K562 (cell line): Measurements from ENCODE around the gene SKOR1. TPM values are rescaled to one million over a fixed set of nuclear protein-coding genes. Genes with fewer than 3 reads are reported as not detected.

Source experiments
- BHLHE40 ChIP-seq: IDR thresholded peaks from 2 replicates; pipeline ENCODE4 v1.6.1; 2011; ENCODE audit warnings: low read length, improper control_type of control experiment
- CHD4 ChIP-seq: fragments of 200-600 bp; sonication (generic); IDR thresholded peaks from 3 replicates; pipeline ENCODE4 v1.6.1; 2012; ENCODE audit warnings: low read depth, mild to moderate bottlenecking, mixed read lengths, low read length, inconsistent platforms; ENCODE audit not compliant: insufficient read depth, insufficient replicate concordance, poor library complexity, severe bottlenecking
- CREM ChIP-seq: IDR thresholded peaks from 2 replicates; pipeline ENCODE4 v1.6.1; 2014; ENCODE audit warnings: antibody characterized with exemption, low read depth
- CSDE1 ChIP-seq, 2 experiments: fragments of 450-650 bp; IDR thresholded peaks; 2 replicates each; pipeline ENCODE4 v1.6.1; 2016; ENCODE audit warnings: mild to moderate bottlenecking in 1 of 2
- DNMT1 ChIP-seq: fragments of 450-650 bp; IDR thresholded peaks from 2 replicates; pipeline ENCODE4 v1.6.1; 2016; ENCODE audit warnings: antibody characterized with exemption, mild to moderate bottlenecking
- ERF ChIP-seq: fragments of 450-650 bp; formaldehyde crosslinking; IDR thresholded peaks from 2 replicates; pipeline ENCODE4 v1.4.0; 2020; ENCODE audit warnings: mild to moderate bottlenecking, mixed read lengths
- HLTF ChIP-seq: fragments of 450-650 bp; IDR thresholded peaks from 2 replicates; pipeline ENCODE4 v1.6.1; 2016
- KAT2B ChIP-seq: IDR thresholded peaks from one replicate; pipeline ENCODE4 v1.6.1; 2012; ENCODE audit warnings: low read depth, mild to moderate bottlenecking, control low read depth, inconsistent platforms, low read length, moderate library complexity
- MTA1 ChIP-seq: fragments of 450-650 bp; IDR thresholded peaks from 2 replicates; pipeline ENCODE4 v1.6.1; 2017; ENCODE audit warnings: borderline replicate concordance
- NFYB ChIP-seq: IDR thresholded peaks from 2 replicates; pipeline ENCODE4 v1.6.1; 2011; ENCODE audit warnings: mild to moderate bottlenecking, moderate library complexity; ENCODE audit not compliant: insufficient read length; ENCODE audit errors: extremely low read depth
- POLR3A ChIP-seq: IDR thresholded peaks from 2 replicates; pipeline ENCODE4 v1.6.1; 2011; ENCODE audit warnings: borderline replicate concordance, mild to moderate bottlenecking, moderate library complexity; ENCODE audit not compliant: insufficient read length, insufficient read depth; ENCODE audit errors: extremely low read depth
- SMARCC2 ChIP-seq: fragments of 450-650 bp; IDR thresholded peaks from 2 replicates; pipeline ENCODE4 v1.6.1; 2017; ENCODE audit warnings: antibody characterized with exemption, moderate library complexity, mild to moderate bottlenecking, low read depth
- TCF7L2 ChIP-seq: fragments of 150-350 bp; IDR thresholded peaks from 2 replicates; pipeline ENCODE4 v1.6.1; 2016; ENCODE audit warnings: low read depth, mild to moderate bottlenecking, low read length, moderate library complexity
- TRIM28 ChIP-seq: fragments of 450-650 bp; IDR thresholded peaks from 2 replicates; pipeline ENCODE4 v1.6.1; 2017
- TSC22D4 ChIP-seq: fragments of 450-650 bp; IDR thresholded peaks from 2 replicates; pipeline ENCODE4 v1.6.1; 2016; ENCODE audit warnings: missing genetic modification characterization, missing biosample characterization, control low read depth
- ZNF124 ChIP-seq: sonication (generic); formaldehyde crosslinking; IDR thresholded peaks from 2 replicates; pipeline ENCODE4 v1.8.1; 2022; ENCODE audit warnings: missing genetic modification reagents
- ZNF143 ChIP-seq: sonication (generic); formaldehyde crosslinking; IDR thresholded peaks from 2 replicates; pipeline ENCODE4 v1.9.0; 2022; ENCODE audit warnings: mild to moderate bottlenecking, missing genetic modification reagents
- ZNF175 ChIP-seq: fragments of 200-800 bp; sonication (Bioruptor generic); IDR thresholded peaks from 2 replicates; pipeline ENCODE4 v1.6.1; 2016; ENCODE audit warnings: low read depth, mild to moderate bottlenecking, missing genetic modification characterization, missing compliant biosample characterization
- ZNF445 ChIP-seq: fragments of 250-450 bp; sonication (Bioruptor Pico); IDR thresholded peaks from 2 replicates; pipeline ENCODE4 v1.4.0; 2020; ENCODE audit warnings: low read depth, mild to moderate bottlenecking, moderate library complexity
- ZNF561 ChIP-seq: fragments of 450-650 bp; formaldehyde crosslinking; conservative IDR thresholded peaks from 2 replicates; pipeline ENCODE4 v1.4.0; 2020; ENCODE audit warnings: mild to moderate bottlenecking, moderate library complexity
- ZNF57 ChIP-seq: fragments of 450-650 bp; formaldehyde crosslinking; IDR thresholded peaks from 2 replicates; pipeline ENCODE4 v1.4.0; 2020; ENCODE audit warnings: mild to moderate bottlenecking, moderate library complexity
- ZNF75A ChIP-seq: fragments of 450-650 bp; formaldehyde crosslinking; IDR thresholded peaks from 2 replicates; pipeline ENCODE4 v1.4.0; 2020; ENCODE audit warnings: mild to moderate bottlenecking
- polyA plus RNA-seq, 8 experiments: library from polyadenylated mRNA; depleted of rRNA in 4 of 8; stranded (reverse) in 5 of 8; unstranded in 3 of 8; fragments of >200 nt; fragmentation: Nextera tagmentation in 2 of 8; fragmentation: Illumina TruSeq in 1 of 8; extraction: Ambion mirVana in 2 of 8; extraction: Trizol in 1 of 8; gene quantifications; 2 replicates each; pipeline versions ENCODE4 v1.2.1 to v1.2.3, GENCODE V29; 2011 to 2014; ENCODE audit warnings: inconsistent platforms in 1 of 8, missing spikeins in 1 of 8
- total RNA-seq, 7 experiments: library from RNA; depleted of rRNA in 6 of 7; stranded (reverse); fragments of >200 nt in 6 of 7; fragmentation: Illumina TruSeq in 2 of 7; extraction: Trizol in 2 of 7; gene quantifications; 2 replicates each; pipeline versions ENCODE4 v1.2.1 to v1.2.3, GENCODE V29; 2011 to 2021; ENCODE audit warnings: low replicate concordance in 1 of 7
- TF ChIP-seq, protein P1 (sequence below), 3 experiments: IDR thresholded peaks in 2 of 3; conservative IDR thresholded peaks in 1 of 3; 2 replicates each; pipeline ENCODE4 v1.5.1; 2011 to 2012; ENCODE audit warnings: low read length in 3 of 3, mild to moderate bottlenecking in 3 of 3, control low read depth in 2 of 3, improper control_type of control experiment in 1 of 3, inconsistent platforms in 1 of 3, low read depth in 1 of 3, mixed read lengths in 1 of 3, moderate library complexity in 1 of 3; ENCODE audit not compliant: insufficient read depth in 2 of 3
- TF ChIP-seq, protein P2 (sequence below): sonication (generic); formaldehyde crosslinking; IDR thresholded peaks from 2 replicates; pipeline ENCODE4 v1.8.0; 2022; ENCODE audit warnings: missing genetic modification reagents, mild to moderate bottlenecking, borderline replicate concordance
- TF ChIP-seq, protein P3 (sequence below), 2 experiments: fragments of 450-650 bp in 1 of 2; sonication (generic) in 1 of 2; formaldehyde crosslinking; conservative IDR thresholded peaks; 2 replicates each; pipeline versions ENCODE4 v1.4.0 to v1.8.1; 2020 to 2022; ENCODE audit warnings: mild to moderate bottlenecking in 1 of 2, missing genetic modification reagents in 1 of 2

SKOR1 gene
- total and polyA plus RNA-seq, 9 of the 15 experiments (the other 6 are each of a cell fraction or from before 2014, with no cell fraction given), result 0.04 to 0.41 (median 0.09) TPM; not detected in 3

DNA sequence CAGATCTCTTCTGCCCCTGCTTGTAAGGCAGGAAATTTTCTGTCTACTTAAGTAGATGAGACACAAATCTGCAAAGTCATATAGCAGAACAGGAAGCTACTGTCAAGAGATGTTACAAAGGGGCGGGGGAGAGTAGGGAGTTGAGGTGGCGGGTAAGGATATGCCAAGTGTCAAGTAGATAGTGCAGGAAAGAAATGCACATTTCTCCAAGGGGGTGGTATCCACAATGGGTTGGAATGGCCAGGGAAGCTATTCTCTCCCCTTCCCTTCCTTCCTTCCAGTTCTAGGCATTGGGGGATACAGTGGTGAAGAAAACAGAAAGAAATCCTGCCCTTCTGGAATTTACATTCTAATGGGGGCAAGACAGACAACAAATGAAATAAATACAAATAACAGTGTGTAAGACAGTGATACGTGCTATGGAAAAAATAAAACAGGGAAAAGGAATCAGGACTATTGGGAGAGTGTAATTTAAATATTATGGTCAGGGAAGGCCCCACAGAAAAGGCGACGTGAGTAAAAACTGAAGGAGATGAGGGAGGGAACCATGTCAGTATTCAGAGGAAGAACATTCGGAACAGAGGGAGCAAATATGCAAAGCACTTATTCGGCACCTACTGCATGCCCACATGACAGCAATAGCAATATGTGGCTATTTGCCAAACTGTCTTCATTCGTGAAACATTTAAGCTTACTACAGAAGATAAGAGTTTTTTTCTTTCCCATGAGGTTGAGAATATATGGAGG, 57.4 kb downstream of the SKOR1 start (continued):
- TF ChIP-seq, protein P1, sequence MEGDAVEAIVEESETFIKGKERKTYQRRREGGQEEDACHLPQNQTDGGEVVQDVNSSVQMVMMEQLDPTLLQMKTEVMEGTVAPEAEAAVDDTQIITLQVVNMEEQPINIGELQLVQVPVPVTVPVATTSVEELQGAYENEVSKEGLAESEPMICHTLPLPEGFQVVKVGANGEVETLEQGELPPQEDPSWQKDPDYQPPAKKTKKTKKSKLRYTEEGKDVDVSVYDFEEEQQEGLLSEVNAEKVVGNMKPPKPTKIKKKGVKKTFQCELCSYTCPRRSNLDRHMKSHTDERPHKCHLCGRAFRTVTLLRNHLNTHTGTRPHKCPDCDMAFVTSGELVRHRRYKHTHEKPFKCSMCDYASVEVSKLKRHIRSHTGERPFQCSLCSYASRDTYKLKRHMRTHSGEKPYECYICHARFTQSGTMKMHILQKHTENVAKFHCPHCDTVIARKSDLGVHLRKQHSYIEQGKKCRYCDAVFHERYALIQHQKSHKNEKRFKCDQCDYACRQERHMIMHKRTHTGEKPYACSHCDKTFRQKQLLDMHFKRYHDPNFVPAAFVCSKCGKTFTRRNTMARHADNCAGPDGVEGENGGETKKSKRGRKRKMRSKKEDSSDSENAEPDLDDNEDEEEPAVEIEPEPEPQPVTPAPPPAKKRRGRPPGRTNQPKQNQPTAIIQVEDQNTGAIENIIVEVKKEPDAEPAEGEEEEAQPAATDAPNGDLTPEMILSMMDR (IDR thresholded peaks at IDR 0.05 in 2 of 3, conservative IDR thresholded peaks at IDR 0.05 in 1 of 3; ENCODE audit: insufficient read depth in 2 of 3, low read depth in 1 of 3, low read length in 3 of 3), result peak in 1 of 3 experiments; percentile 16; a peak in 1 of 6 replicates
- no peak for TF ChIP-seq KAT2B
- no peak for TF ChIP-seq ZNF445 (CRISPR knock-in tag)
- no peak for TF ChIP-seq CHD4
- TF ChIP-seq TSC22D4, result no peak
- TF ChIP-seq BHLHE40, result 0 out of 2 replicates have a peak, but pooled peaks have one; percentile 23
- TF ChIP-seq HLTF, result no peak
- no peak for TF ChIP-seq CSDE1 (IDR thresholded peaks at IDR 0.05)
- TF ChIP-seq ZNF75A (CRISPR knock-in tag), result no peak
- TF ChIP-seq, protein P2, sequence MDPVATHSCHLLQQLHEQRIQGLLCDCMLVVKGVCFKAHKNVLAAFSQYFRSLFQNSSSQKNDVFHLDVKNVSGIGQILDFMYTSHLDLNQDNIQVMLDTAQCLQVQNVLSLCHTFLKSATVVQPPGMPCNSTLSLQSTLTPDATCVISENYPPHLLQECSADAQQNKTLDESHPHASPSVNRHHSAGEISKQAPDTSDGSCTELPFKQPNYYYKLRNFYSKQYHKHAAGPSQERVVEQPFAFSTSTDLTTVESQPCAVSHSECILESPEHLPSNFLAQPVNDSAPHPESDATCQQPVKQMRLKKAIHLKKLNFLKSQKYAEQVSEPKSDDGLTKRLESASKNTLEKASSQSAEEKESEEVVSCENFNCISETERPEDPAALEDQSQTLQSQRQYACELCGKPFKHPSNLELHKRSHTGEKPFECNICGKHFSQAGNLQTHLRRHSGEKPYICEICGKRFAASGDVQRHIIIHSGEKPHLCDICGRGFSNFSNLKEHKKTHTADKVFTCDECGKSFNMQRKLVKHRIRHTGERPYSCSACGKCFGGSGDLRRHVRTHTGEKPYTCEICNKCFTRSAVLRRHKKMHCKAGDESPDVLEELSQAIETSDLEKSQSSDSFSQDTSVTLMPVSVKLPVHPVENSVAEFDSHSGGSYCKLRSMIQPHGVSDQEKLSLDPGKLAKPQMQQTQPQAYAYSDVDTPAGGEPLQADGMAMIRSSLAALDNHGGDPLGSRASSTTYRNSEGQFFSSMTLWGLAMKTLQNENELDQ (CRISPR knock-in tag), result no peak
- 0 out of 2 replicates have a peak, but pooled peaks have one; percentile 69 for TF ChIP-seq DNMT1
- TF ChIP-seq NFYB, result no peak
- no peak for TF ChIP-seq ZNF143 (CRISPR knock-in tag)
- TF ChIP-seq ZNF124 (CRISPR knock-in tag), result no peak
- no peak for TF ChIP-seq ZNF561 (CRISPR knock-in tag)
- no peak for TF ChIP-seq TCF7L2
- peak; percentile 65; the same call in 1 of the 2 replicates for TF ChIP-seq TRIM28
- TF ChIP-seq MTA1, result peak; percentile 22; the same call in 1 of the 2 replicates
- no peak for TF ChIP-seq ZNF57 (CRISPR knock-in tag)
- no peak for TF ChIP-seq POLR3A
- TF ChIP-seq ZNF175 (CRISPR knock-in tag), result peak; percentile 60; the same call in 1 of the 2 replicates
- TF ChIP-seq SMARCC2, result peak; percentile 68; the same call in 1 of the 2 replicates
- TF ChIP-seq CREM, result 0 out of 2 replicates have a peak, but pooled peaks have one; percentile 54
- TF ChIP-seq ERF (CRISPR knock-in tag), result no peak
- TF ChIP-seq, protein P3, sequence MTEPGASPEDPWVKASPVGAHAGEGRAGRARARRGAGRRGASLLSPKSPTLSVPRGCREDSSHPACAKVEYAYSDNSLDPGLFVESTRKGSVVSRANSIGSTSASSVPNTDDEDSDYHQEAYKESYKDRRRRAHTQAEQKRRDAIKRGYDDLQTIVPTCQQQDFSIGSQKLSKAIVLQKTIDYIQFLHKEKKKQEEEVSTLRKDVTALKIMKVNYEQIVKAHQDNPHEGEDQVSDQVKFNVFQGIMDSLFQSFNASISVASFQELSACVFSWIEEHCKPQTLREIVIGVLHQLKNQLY (CRISPR knock-in tag; conservative IDR thresholded peaks at IDR 0.05), result no peak
